Hematopoietic multipotent progenitor cell treated with erythropoietin and hydrocortisone succinate and interleukin-3 and kit ligand, for 17 days (in vitro differentiated cells): ENCODE measurements around the gene SLC38A1.
"Not testable (repeated sequence)": the region's sequence is repeated elsewhere in the genome, so short reads cannot be mapped to it uniquely, and the experiment has no call there.

Experiments
- DNase-seq: peaks from one replicate; pipeline ENCODE4 v3.0.0-alpha.2; 2015; ENCODE audit warnings: low spot score

Gene SLC38A1

GRCh38 chr12:46268583-46269428, at the start of gene SLC38A1:
SLC38A1 (minus strand) TSS chr12:46269043; CDS start chr12:46239800, 29,243 bp downstream.
- no peak for DNase-seq

GRCh38 chr12:46318037-46318436, 49.2 kb upstream of the SLC38A1 start:
- DNase-seq: no peak

GRCh38 chr12:46304070-46304469, 35.2 kb upstream of the SLC38A1 start:
- DNase-seq: no peak

- DNase-seq: peak; percentile 64
These were observed 34.3 kb upstream of the SLC38A1 start for GRCh38 chr12:46303039-46303666.

DNA sequence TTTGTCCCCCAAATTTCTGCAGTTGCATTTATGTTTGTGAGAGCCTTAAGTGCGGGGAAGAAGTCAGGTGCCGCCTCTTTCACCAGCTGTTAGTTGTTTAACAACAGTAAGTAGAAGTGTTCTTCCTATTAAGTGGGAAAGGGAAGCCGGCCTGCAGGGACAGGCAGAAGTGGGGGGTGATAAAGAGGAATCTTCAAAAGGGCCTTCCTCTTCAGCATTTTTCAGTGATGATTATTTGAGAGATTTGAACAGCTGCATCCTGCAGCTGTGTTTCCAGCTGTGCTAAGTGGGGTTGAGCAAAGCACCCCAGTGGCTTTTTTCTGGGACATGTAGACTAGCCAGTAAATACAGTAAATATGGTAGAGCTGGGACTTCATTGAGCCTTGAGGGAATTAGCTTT, 32.1 kb upstream of the SLC38A1 start:
- DNase-seq: no peak

DNA sequence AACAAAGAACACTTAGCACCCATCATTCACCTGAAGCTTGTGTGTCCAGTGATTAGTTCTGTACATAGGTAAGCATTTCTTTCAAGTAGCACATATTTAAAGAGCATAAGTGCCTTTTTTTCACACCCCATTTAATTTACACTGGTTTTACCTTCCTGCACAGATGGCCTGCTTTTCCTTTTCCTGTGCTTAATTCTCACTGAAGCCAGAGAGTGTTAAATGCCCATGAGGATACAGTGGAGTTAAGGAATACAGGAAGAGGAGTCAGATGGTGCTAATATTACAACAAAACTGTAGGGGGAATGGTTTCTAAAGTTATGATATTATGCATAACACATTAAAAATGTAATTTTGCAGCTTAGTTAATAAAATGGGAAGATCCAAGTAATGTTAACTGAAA, 31.0 kb upstream of the SLC38A1 start:
- DNase-seq: no peak

DNA sequence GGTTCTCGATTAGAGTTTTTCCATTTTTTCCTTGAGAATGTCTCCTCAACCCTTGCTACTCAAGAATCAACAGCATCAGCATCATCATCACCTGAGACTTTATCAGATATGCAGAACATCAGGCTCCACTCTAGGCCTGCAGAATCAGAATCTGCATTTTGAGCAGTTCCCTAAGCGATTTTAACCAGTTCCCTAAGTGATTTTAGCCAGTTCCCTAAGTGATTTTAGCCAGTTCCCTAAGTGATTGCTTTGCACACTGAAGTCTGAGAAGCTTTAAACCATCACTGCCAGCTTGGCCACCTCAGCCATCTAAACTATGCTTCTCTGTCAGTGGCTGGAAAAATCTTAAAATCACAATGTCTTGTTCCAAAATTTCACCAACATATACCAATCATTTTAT, 29.4 kb upstream of the SLC38A1 start:
- DNase-seq: no peak

- DNase-seq: no peak
These were observed 28.0 kb upstream of the SLC38A1 start for GRCh38 chr12:46296822-46297221.

DNA sequence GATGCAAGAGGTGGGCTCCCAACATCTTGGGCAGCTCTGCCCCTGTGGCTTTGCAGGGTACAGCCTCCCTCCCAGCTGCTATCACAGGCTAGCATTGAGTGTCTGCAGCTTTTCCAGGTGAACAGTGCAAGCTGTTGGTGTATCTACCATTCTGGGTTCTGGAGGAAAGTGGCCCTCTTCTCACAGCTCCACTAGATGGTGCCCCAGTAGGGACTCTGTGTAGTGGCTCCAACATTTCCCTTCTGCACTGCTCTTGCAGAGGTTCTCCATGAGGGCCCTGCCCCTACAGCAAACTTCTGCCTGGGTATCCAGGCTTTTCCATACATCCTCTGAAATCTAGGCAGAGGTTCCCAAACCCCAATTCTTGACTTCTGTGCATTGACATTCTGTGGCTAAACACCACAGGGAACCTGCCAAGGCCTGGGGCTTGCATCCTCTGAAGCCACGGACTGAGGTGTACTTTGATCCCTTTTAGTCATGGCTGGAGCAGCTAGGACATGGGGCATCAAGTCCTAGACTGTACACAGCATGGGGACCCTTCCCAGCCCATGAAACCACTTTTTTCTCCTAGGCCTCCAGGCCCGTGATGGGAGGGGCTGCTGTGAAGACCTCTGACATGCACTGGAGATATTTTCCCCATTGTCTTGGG, 24.0 kb upstream of the SLC38A1 start:
- DNase-seq: no peak

DNA sequence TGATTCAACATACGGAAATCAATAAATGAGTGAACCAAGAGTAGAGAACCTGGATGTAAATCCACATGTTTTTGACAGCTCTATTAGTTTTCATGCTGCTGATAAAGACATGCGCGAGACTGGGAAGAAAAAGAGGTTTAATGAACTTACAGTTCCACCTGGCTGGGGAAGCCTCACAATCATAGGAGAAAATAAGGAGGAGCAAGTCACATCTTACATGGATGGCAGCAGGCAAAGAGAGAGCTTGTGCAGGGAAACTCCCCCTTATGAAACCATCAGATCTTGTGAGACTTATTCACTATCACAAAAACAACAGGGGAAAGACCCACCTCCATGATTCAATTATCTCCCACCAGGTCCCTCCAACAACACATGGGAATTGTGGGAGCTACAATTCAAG, 23.1 kb upstream of the SLC38A1 start:
- DNase-seq: not testable (repeated sequence)

DNA sequence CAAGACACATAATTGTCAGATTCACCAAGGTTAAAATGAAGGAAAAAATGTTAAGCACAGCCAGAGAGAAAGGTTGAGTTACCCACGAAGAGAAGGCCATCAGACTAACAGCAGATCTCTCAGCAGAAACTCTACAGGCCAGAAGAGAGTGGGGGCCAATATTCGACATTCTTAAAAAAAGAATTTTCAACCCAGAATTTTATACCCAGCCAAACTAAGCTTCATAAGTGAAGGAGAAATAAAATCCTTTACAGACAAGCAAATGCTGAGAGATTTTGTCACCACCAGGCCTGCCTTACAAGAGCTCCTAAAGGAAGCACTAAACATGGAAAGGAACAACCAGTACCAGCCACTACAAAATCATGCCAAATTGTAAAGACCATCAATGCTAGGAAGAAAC, 16.3 kb upstream of the SLC38A1 start:
- not testable (repeated sequence) for DNase-seq

DNA sequence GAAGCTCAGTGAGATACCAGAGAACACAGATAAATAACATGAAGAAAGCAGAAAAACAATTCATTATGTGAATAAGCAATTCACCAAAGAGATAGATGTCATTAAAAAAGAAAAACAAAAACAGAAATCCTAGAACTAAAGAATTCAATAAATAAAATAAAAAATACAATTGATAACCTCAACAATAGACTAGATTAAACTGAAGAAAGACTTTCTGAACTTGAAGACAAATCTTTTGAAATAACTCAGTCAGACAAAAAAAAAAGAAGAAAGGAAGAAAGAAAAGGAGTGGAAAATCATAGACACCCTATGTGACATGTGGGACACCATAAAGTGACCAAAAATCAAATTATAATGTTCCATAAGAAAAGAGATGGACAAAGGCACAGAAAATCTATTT, 14.0 kb upstream of the SLC38A1 start:
- DNase-seq: no peak

DNA sequence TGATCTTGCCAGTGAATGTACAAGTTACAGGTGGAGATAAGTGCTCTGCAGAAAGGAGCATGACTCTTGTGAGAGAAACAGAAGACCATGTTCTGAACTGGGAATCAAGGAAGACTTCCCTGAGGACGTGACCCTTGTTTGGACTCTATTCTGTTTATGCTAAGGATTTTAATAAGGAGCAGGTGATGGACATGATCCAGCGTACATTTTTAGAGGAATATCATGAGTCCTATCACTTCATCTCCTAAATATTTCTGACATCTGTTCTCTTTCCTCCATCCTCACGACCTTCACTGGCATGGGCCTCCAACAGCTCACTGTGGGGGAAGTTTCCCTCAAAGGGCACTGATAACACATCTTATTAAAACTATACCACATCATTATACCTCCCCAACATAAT, 7.9 kb upstream of the SLC38A1 start:
- no peak for DNase-seq

GRCh38 chr12:46271863-46272262, 3.0 kb upstream of the SLC38A1 start:
- no peak for DNase-seq

DNA sequence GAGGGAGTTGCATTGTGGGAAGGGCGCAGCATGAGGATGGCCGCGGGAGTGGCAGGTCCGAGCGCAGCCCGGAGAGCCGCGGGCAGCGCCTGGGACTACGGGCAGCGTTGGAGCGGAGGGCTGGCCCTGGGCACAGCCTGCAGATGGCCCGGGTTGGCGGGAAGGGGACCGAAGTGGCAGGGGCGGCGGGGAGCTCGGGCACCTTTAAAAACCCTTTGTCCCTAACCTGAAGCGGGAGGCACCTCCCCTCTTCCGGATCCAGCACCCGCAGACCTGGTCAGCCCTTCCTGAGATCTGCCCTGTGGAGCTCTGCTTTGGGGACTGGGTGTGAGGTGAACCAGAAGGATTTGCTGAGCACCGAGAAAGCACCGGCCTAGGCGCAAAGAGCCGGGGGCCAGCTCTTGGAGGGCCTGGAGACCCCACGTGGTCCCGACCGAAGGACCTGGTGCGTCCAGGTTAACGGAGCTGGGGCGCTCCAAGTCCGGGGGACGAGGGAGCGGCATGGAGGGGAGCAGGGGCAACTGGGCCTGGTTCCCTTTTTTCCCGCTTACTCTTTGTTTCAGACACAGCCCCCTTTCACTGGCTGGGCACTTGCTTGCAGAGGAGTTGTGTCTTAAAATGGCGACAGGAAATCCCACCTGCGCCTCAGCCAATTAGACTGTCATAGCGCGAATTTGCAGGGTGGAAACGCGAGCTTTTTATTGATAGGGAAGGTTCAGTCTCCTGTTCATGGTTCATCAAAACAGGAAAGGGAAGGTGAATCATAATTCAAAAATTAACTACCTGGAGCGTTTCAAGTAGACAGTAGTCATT, 792 bp upstream of the SLC38A1 start:
- DNase-seq: no peak

DNA sequence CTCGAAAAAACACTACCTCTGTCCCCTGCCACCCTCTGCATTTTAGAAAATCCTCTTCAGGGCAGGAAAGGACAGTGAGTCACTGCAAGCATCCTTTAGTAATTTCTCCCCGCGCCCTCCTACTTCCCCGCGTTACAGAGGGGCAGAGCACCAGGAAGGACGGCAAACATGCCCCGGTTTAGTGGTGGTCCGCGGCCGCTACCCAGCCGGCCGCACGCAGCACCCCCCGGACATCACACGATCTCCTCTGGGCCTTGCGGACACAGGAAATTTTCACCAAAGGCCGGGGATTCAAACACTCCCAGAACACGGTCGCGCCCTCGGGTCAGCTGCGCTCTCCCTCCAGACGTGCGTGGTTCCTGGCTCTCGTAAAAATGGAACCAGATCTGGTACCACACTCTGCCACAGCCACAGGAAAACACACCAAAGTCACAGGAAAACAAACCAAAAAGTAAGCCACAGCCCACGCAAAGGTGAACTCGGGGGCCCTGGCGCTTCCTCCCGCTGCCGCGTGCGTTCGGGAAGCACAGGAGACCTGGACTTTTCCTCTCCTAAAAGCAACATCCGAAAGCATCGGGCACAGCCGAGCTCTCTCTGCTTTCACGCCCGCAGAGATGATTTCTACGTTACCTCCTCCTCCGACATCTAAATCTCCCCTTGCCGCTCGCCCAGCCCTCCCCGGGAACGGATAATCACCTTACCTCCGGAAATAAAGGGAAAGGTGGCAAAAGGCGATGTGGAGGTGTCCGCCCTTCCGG, 839 bp downstream of the SLC38A1 start:
- no peak for DNase-seq

GRCh38 chr12:46267575-46267824, 1.3 kb downstream of the SLC38A1 start:
- no peak for DNase-seq

DNA sequence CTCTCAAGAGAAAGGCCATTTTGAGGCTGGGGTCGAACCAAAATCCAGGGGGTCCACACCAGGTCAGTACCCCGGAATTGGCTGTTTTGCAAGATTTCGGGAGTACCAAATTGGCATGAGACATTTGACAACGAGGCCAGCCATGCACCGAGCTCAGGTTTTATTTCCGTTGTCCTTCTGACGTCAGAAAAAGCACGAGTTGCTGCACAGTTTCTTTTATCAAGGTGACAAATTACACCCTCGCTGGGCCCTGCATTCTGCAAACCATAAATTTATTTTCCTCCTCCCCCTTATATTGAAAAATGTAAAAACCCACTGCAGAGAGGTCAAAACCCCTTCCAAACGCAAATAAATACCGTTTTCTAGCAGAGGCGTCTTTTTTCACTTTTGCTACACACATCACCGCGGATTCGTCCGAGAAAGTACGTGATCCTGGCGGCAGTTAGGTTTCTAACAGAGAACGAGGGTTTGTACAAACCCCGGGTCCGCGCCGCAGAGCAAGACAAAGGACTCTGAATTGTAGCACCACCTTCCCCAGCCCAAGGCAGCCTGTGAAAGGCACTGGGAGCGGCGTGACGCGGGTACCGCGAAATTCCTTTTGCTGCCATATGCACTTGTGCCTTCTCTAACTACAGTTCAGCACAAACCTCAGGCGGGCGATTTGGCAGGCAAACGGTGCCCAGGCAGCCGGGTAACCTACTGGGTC, 1.8 kb downstream of the SLC38A1 start:
- no peak for DNase-seq

- no peak for DNase-seq
These were observed 2.5 kb downstream of the SLC38A1 start for GRCh38 chr12:46266382-46266791.

- DNase-seq: no peak
These were observed 3.1 kb downstream of the SLC38A1 start for GRCh38 chr12:46265734-46266133.

DNA sequence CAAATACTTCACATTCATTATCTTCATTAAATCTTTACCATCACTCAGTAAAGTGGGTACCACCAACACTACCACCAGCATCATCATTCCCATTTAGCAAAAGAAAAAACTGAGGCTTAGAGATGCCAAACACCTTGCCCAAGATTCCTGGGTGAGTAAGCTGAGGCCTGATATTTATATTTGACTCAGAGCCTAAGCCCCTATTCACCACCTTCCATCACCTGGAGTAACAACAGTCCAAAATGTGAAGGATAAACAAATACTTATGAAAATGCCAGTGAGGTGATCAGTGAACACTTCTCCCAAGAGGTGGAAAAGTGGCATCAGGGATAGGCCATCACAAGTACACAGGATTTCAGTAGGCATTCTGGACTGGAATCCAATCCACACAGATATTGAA, 3.7 kb downstream of the SLC38A1 start:
- no peak for DNase-seq
